ENCODE measurements around the gene RDH5. TPM values are rescaled to one million over a fixed set of nuclear protein-coding genes. Genes with fewer than 3 reads are reported as not detected.

RDH5 gene
- 10 to 100 TPM; 29.9 to 32.5 TPM for total RNA-seq
- 1 to 10 TPM; 1.4 to 1.8 TPM for polyA plus RNA-seq

- peak within 1 kb of the TSS in 4 of 7 donors; percentile 22 to 78 (median 49) for H3K27ac Mint-ChIP-seq
- ChIA-PET POLR2A (ENCODE audit: partially characterized antibody) (interaction anchor here (1.1 to 1.3 kb wide), 3 partner anchors 7 to 18 kb away, joined by 3 to 6 read pairs (median 5); partner anchors contain the start of gene CD63), CTCF (ENCODE audit: partially characterized antibody) (interaction anchor here (0.7 to 5.1 kb wide), 3 partner anchors 14 to 18 kb away, joined by 3 to 44 read pairs (median 3); no protein-coding TSS in a partner anchor)
- Histone ChIP-seq H3K9me3 (ENCODE audit: control insufficient read depth in 1 of 2, low read length in 2 of 2) (no peaks in the 10 kb centered on the region), H3K36me3 (ENCODE audit: insufficient read depth, low read length) (peaks cover 15% of the 10 kb centered on the region), H3K4me3 (ENCODE audit: low read length in 2 of 2) (no peak within 1 kb of the TSS), H3K4me1 (ENCODE audit: insufficient read depth, low read length) (peaks cover 39% of the 10 kb centered on the region), H3K27me3 (ENCODE audit: insufficient read depth, low read length) (no peaks in the 10 kb centered on the region), H3K27ac (ENCODE audit: low read depth, low read length) (no peak within 1 kb of the TSS)
- no peak for DNase-seq
- H3K4me3 Mint-ChIP-seq = peak within 1 kb of the TSS in 1 of 8 donors; percentile 25
- intact Hi-C loops (cut with micrococcal nuclease) = no loop called here
- H3K9me3 Mint-ChIP-seq = peaks cover 0 to 4% (median 0%) of the 10 kb centered on the region in 8 donors
- H3K27me3 Mint-ChIP-seq = peaks cover 0 to 1% of the 10 kb centered on the region in 2 donors
- peaks cover 0 to 32% of the 10 kb centered on the region in 2 donors for H3K36me3 Mint-ChIP-seq
- peaks cover 22 to 61% (median 43%) of the 10 kb centered on the region in 4 donors for H3K4me1 Mint-ChIP-seq
These were observed at the start of gene RDH5 for GRCh38 chr12:55720071-55720564. Gene RDH5 (plus strand): TSS chr12:55720393. CDS start chr12:55721185, 792 bp downstream.

GRCh38 chr12:55671746-55672145 is 48.4 kb upstream of the RDH5 start:
- Mint-ChIP-seq H3K27ac (no peak overlapping the region), H3K9me3 (no peaks in the 10 kb centered on the region), H3K4me1 (no peaks in the 10 kb centered on the region), H3K27me3 (peaks cover 13 to 14% of the 10 kb centered on the region in 2 donors), H3K4me3 (no peak overlapping the region), H3K36me3 (no peaks in the 10 kb centered on the region)
- DNase-seq = no peak
- ChIA-PET POLR2A (ENCODE audit: partially characterized antibody) (no interaction called here), CTCF (ENCODE audit: partially characterized antibody) (no interaction called here)
- intact Hi-C loops (cut with micrococcal nuclease) = no loop called here
- Histone ChIP-seq H3K36me3 (ENCODE audit: insufficient read depth, low read length) (no peaks in the 10 kb centered on the region), H3K27me3 (ENCODE audit: insufficient read depth, low read length) (no peaks in the 10 kb centered on the region), H3K4me3 (ENCODE audit: low read length in 2 of 2) (no peak overlapping the region), H3K4me1 (ENCODE audit: insufficient read depth, low read length) (no peaks in the 10 kb centered on the region), H3K9me3 (ENCODE audit: control insufficient read depth in 1 of 2, low read length in 2 of 2) (no peaks in the 10 kb centered on the region), H3K27ac (ENCODE audit: low read depth, low read length) (no peak overlapping the region)

GRCh38 chr12:55673638-55674037 is 46.6 kb upstream of the RDH5 start:
- Mint-ChIP-seq H3K4me1 (no peaks in the 10 kb centered on the region), H3K9me3 (no peaks in the 10 kb centered on the region), H3K27ac (no peak overlapping the region), H3K27me3 (peaks cover 13 to 14% of the 10 kb centered on the region in 2 donors), H3K36me3 (no peaks in the 10 kb centered on the region), H3K4me3 (no peak overlapping the region)
- ChIA-PET POLR2A (ENCODE audit: partially characterized antibody) (no interaction called here), CTCF (ENCODE audit: partially characterized antibody) (no interaction called here)
- Histone ChIP-seq H3K27me3 (ENCODE audit: insufficient read depth, low read length) (no peaks in the 10 kb centered on the region), H3K9me3 (ENCODE audit: control insufficient read depth in 1 of 2, low read length in 2 of 2) (no peaks in the 10 kb centered on the region), H3K27ac (ENCODE audit: low read depth, low read length) (no peak overlapping the region), H3K36me3 (ENCODE audit: insufficient read depth, low read length) (no peaks in the 10 kb centered on the region), H3K4me1 (ENCODE audit: insufficient read depth, low read length) (no peaks in the 10 kb centered on the region), H3K4me3 (ENCODE audit: low read length in 2 of 2) (no peak overlapping the region)
- intact Hi-C loops (cut with micrococcal nuclease) = no loop called here
- no peak for DNase-seq

- Histone ChIP-seq H3K4me3 (ENCODE audit: low read length in 2 of 2) (no peak overlapping the region), H3K9me3 (ENCODE audit: control insufficient read depth in 1 of 2, low read length in 2 of 2) (no peaks in the 10 kb centered on the region), H3K4me1 (ENCODE audit: insufficient read depth, low read length) (no peaks in the 10 kb centered on the region), H3K27me3 (ENCODE audit: insufficient read depth, low read length) (no peaks in the 10 kb centered on the region), H3K27ac (ENCODE audit: low read depth, low read length) (no peak overlapping the region), H3K36me3 (ENCODE audit: insufficient read depth, low read length) (no peaks in the 10 kb centered on the region)
- intact Hi-C loops (cut with micrococcal nuclease) = no loop called here
- Mint-ChIP-seq H3K27me3 (peaks cover 10 to 19% of the 10 kb centered on the region in 2 donors), H3K9me3 (no peaks in the 10 kb centered on the region), H3K4me3 (no peak overlapping the region), H3K4me1 (peaks cover 0 to under 1% (median 0%) of the 10 kb centered on the region in 4 donors), H3K36me3 (no peaks in the 10 kb centered on the region), H3K27ac (no peak overlapping the region)
- ChIA-PET CTCF (ENCODE audit: partially characterized antibody) (interaction anchor here (2.4 kb wide), 1 partner anchor 20 kb away, joined by 14 read pairs; no protein-coding TSS in a partner anchor), POLR2A (ENCODE audit: partially characterized antibody) (no interaction called here)
- no peak for DNase-seq
These were observed 44.5 kb upstream of the RDH5 start for GRCh38 chr12:55675666-55676065.

GRCh38 chr12:55676707-55677106 is 43.5 kb upstream of the RDH5 start:
- intact Hi-C loops (cut with micrococcal nuclease) = no loop called here
- no peak for DNase-seq
- H3K4me1 ChIP-seq (ENCODE audit: insufficient read depth, low read length) = no peaks in the 10 kb centered on the region
- Mint-ChIP-seq H3K27ac (no peak overlapping the region), H3K4me1 (peaks cover 3 to 11% (median 9%) of the 10 kb centered on the region in 4 donors), H3K27me3 (peaks cover 15 to 21% of the 10 kb centered on the region in 2 donors), H3K36me3 (no peaks in the 10 kb centered on the region), H3K4me3 (no peak overlapping the region), H3K9me3 (no peaks in the 10 kb centered on the region)
- POLR2A ChIA-PET (ENCODE audit: partially characterized antibody) = no interaction called here
- H3K27ac ChIP-seq (ENCODE audit: low read depth, low read length) = no peak overlapping the region
- H3K9me3 ChIP-seq (ENCODE audit: control insufficient read depth in 1 of 2, low read length in 2 of 2) = no peaks in the 10 kb centered on the region
- no peaks in the 10 kb centered on the region for H3K36me3 ChIP-seq (ENCODE audit: insufficient read depth, low read length)
- CTCF ChIA-PET (ENCODE audit: partially characterized antibody) = interaction anchor here (0.7 to 2.4 kb wide), 5 partner anchors 19 to 31 kb away, joined by 3 to 14 read pairs (median 4); no protein-coding TSS in a partner anchor
- H3K27me3 ChIP-seq (ENCODE audit: insufficient read depth, low read length) = peaks cover 5% of the 10 kb centered on the region
- H3K4me3 ChIP-seq (ENCODE audit: low read length in 2 of 2) = no peak overlapping the region

GRCh38 chr12:55679691-55680090 is 40.5 kb upstream of the RDH5 start:
- intact Hi-C loops (cut with micrococcal nuclease) = no loop called here
- DNase-seq = no peak
- ChIA-PET POLR2A (ENCODE audit: partially characterized antibody) (no interaction called here), CTCF (ENCODE audit: partially characterized antibody) (no interaction called here)
- H3K36me3 ChIP-seq (ENCODE audit: insufficient read depth, low read length) = no peaks in the 10 kb centered on the region
- peaks cover 14 to 19% of the 10 kb centered on the region in 2 donors for H3K27me3 Mint-ChIP-seq
- H3K4me3 Mint-ChIP-seq = no peak overlapping the region
- H3K27ac Mint-ChIP-seq = no peak overlapping the region
- H3K9me3 ChIP-seq (ENCODE audit: control insufficient read depth in 1 of 2, low read length in 2 of 2) = no peaks in the 10 kb centered on the region
- H3K27me3 ChIP-seq (ENCODE audit: insufficient read depth, low read length) = peaks cover 10% of the 10 kb centered on the region
- no peaks in the 10 kb centered on the region for H3K36me3 Mint-ChIP-seq
- no peak overlapping the region for H3K4me3 ChIP-seq (ENCODE audit: low read length in 2 of 2)
- H3K4me1 Mint-ChIP-seq = peaks cover 6 to 14% (median 11%) of the 10 kb centered on the region in 4 donors
- H3K4me1 ChIP-seq (ENCODE audit: insufficient read depth, low read length) = no peaks in the 10 kb centered on the region
- H3K9me3 Mint-ChIP-seq = no peaks in the 10 kb centered on the region
- H3K27ac ChIP-seq (ENCODE audit: low read depth, low read length) = no peak overlapping the region

- Histone ChIP-seq H3K27me3 (ENCODE audit: insufficient read depth, low read length) (peaks cover 10% of the 10 kb centered on the region), H3K4me3 (ENCODE audit: low read length in 2 of 2) (no peak overlapping the region), H3K4me1 (ENCODE audit: insufficient read depth, low read length) (no peaks in the 10 kb centered on the region), H3K27ac (ENCODE audit: low read depth, low read length) (no peak overlapping the region), H3K9me3 (ENCODE audit: control insufficient read depth in 1 of 2, low read length in 2 of 2) (no peaks in the 10 kb centered on the region), H3K36me3 (ENCODE audit: insufficient read depth, low read length) (no peaks in the 10 kb centered on the region)
- Mint-ChIP-seq H3K27me3 (peaks cover 13 to 19% of the 10 kb centered on the region in 2 donors), H3K36me3 (no peaks in the 10 kb centered on the region), H3K27ac (no peak overlapping the region), H3K4me3 (peak overlapping the region in 2 of 8 donors; percentile 16 to 18), H3K4me1 (peaks cover 6 to 16% (median 12%) of the 10 kb centered on the region in 4 donors), H3K9me3 (no peaks in the 10 kb centered on the region)
- intact Hi-C loops (cut with micrococcal nuclease) = no loop called here
- no peak for DNase-seq
- ChIA-PET CTCF (ENCODE audit: partially characterized antibody) (interaction anchor here (0.8 to 1.6 kb wide), 2 partner anchors 10 to 26 kb away, joined by 3 to 5 read pairs; no protein-coding TSS in a partner anchor), POLR2A (ENCODE audit: partially characterized antibody) (no interaction called here)
These were observed 38.8 kb upstream of the RDH5 start for GRCh38 chr12:55681142-55682077.

Measured in CD4-positive, alpha-beta memory T cell (primary cell).